Mesendoderm (in vitro differentiated cells): ENCODE results near the gene EFNA2.

Experiments
- DNase-seq: peaks from one replicate; pipeline ENCODE4 v3.0.0; 2013
- H2AK5ac ChIP-seq: 2 replicates; pipeline ENCODE4 v1.6.1; 2013; ENCODE audit warnings: low read length, inconsistent platforms
- H2BK120ac ChIP-seq: 2 replicates; pipeline ENCODE4 v1.6.1; 2013; ENCODE audit warnings: low read depth, mild to moderate bottlenecking, low read length, moderate library complexity, mixed read lengths
- H2BK15ac ChIP-seq: replicated peaks from 2 replicates; pipeline ENCODE4 v1.6.1; 2013; ENCODE audit warnings: low read depth, mild to moderate bottlenecking, moderate library complexity
- H2BK5ac ChIP-seq: 2 replicates; pipeline ENCODE4 v1.6.1; 2013; ENCODE audit warnings: low read length, inconsistent platforms
- H3K18ac ChIP-seq: 2 replicates; pipeline ENCODE4 v1.6.1; 2013; ENCODE audit warnings: mild to moderate bottlenecking, low read length, mixed read lengths
- H3K23ac ChIP-seq: one replicate; pipeline ENCODE4 v1.6.1; 2013; ENCODE audit warnings: low read length
- H3K27ac ChIP-seq: 2 replicates; pipeline ENCODE4 v1.5.1; 2013; ENCODE audit warnings: low read depth, mild to moderate bottlenecking, inconsistent platforms, low read length, moderate library complexity
- H3K27me3 ChIP-seq: 2 replicates; pipeline ENCODE4 v1.6.1; 2013; ENCODE audit warnings: low read length, control low read depth, mild to moderate bottlenecking, inconsistent platforms; ENCODE audit not compliant: insufficient read depth, poor library complexity
- H3K36me3 ChIP-seq: 2 replicates; pipeline ENCODE4 v1.6.1; 2013; ENCODE audit warnings: low read length, inconsistent platforms; ENCODE audit not compliant: control insufficient read depth, insufficient read depth
- H3K4ac ChIP-seq: one replicate; pipeline ENCODE4 v1.6.1; 2013; ENCODE audit warnings: low read depth, mild to moderate bottlenecking, low read length, moderate library complexity
- H3K4me1 ChIP-seq: 2 replicates; pipeline ENCODE4 v1.6.1; 2013; ENCODE audit warnings: low read depth, low read length, inconsistent platforms; ENCODE audit not compliant: control insufficient read depth
- H3K4me2 ChIP-seq: 2 replicates; pipeline ENCODE4 v1.6.1; 2013; ENCODE audit warnings: low read length
- H3K4me3 ChIP-seq: 2 replicates; pipeline ENCODE4 v1.5.1; 2013; ENCODE audit warnings: mild to moderate bottlenecking, low read length
- H3K56ac ChIP-seq: one replicate; pipeline ENCODE4 v1.6.1; 2013; ENCODE audit warnings: low read length
- H3K79me1 ChIP-seq: 2 replicates; pipeline ENCODE4 v1.6.1; 2013; ENCODE audit warnings: low read length, inconsistent platforms
- H3K79me2 ChIP-seq: 2 replicates; pipeline ENCODE4 v1.6.1; 2013; ENCODE audit warnings: mild to moderate bottlenecking, low read length; ENCODE audit not compliant: control insufficient read depth, insufficient read depth
- H3K9ac ChIP-seq: 2 replicates; pipeline ENCODE4 v1.6.1; 2013; ENCODE audit warnings: low read length, inconsistent platforms
- H4K5ac ChIP-seq: one replicate; pipeline ENCODE4 v1.6.1; 2013; ENCODE audit warnings: low read length
- H4K8ac ChIP-seq: one replicate; pipeline ENCODE4 v1.6.1; 2013; ENCODE audit warnings: low read depth, mild to moderate bottlenecking, control low read depth, low read length, moderate library complexity
- WGBS: extraction: QIAGEN DNeasy Blood & Tissue Kit; methylation state at CpG from one replicate; pipeline ENCODE4 v1.1.7; 2013; ENCODE audit warnings: low lambda C conversion rate, missing lambda C conversion rate; ENCODE audit not compliant: insufficient coverage; ENCODE audit errors: extremely low coverage; 5-methylcytosine and 5-hydroxymethylcytosine counted together

Gene EFNA2

DNA sequence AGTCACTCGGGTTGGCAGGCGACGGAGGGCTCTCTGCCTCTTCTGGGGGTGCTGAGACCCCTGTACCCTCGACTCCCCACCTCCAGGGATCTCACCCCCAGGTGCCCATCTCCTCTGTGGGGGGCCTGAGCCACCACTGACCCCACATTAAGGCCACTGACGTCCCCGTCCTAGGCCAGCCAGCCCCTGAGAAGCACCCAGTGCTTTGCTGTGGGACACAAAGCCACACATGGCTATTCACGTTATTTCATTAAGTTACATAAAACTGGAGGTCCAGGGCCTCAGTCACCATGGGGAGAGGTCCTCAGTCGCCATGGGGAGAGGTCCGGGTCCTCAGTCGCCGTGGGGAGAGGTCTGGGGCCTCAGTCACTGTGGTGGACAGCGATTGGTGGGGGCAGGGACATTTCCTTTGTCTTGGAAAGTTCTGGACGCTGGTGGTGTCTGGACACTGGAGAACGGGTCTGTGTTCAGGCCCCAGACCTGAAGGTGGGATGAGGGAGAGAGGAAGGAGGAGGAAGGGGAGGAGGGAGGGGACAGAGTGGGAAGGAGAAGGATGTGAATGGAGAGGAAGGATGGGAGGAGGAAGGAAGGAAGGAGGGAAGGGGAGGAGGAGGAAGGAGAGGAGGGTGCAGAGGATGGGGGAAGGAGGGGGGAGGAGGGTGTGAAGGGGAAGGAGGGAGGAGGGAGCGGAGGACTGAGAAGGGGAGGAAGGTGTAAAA is 3.9 kb upstream of the EFNA2 start:
- H3K4ac ChIP-seq, result no peak overlapping the region
- DNase-seq, result no peak
- no peak overlapping the region for H3K4me3 ChIP-seq
- no peaks in the 10 kb centered on the region for H3K27me3 ChIP-seq
- no peak overlapping the region for H2AK5ac ChIP-seq
- H3K9ac ChIP-seq, result no peak overlapping the region
- no peak overlapping the region for H3K18ac ChIP-seq
- H3K36me3 ChIP-seq, result peaks cover 3% of the 10 kb centered on the region
- no peaks in the 10 kb centered on the region for H3K4me1 ChIP-seq
- no peak overlapping the region for H3K56ac ChIP-seq
- no peak overlapping the region for H4K8ac ChIP-seq
- H3K79me1 ChIP-seq, result peaks cover 2% of the 10 kb centered on the region
- H3K23ac ChIP-seq, result no peak overlapping the region
- no peak overlapping the region for H2BK15ac ChIP-seq
- no peak overlapping the region for H2BK5ac ChIP-seq
- no CpG with 5 or more reads among the region's 15 CpGs for WGBS
- H2BK120ac ChIP-seq, result no peak overlapping the region
- H3K4me2 ChIP-seq, result no peak overlapping the region
- no peak overlapping the region for H4K5ac ChIP-seq
- no peak overlapping the region for H3K27ac ChIP-seq
- H3K79me2 ChIP-seq, result peaks cover 1% of the 10 kb centered on the region

DNA sequence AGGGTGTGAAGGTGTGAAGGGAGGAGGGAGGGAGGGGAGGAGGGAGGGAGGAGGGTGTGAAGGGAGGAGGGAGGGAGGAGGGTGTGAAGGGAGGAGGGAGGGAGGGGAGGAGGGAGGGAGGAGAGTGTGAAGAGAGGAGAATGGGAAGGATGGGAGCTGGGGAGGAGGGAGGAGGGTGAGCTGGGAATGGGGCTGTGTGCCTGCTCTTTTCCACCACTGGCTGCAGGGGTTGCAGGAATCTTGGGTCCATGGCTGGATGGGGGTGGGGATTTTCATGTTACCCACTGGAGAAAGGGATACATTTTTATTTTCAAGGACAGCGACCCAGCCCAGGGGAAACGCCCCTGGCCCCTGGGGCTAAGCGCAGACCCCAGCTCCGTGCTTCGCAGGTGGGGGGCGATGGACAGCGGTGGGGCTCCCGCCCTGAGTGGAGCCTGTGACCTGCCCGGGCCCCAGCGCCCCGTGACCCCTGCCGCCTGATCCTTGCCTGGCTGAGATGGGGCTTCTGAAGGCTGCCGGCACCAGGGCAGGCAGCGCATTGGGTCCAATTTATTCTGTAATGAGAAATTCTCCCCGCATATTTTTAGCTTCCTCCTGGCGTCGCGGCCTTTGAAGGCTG is 3.0 kb upstream of the EFNA2 start:
- H3K4ac ChIP-seq, result no peak overlapping the region
- H3K4me2 ChIP-seq, result no peak overlapping the region
- H4K8ac ChIP-seq, result no peak overlapping the region
- H2AK5ac ChIP-seq, result no peak overlapping the region
- no peak overlapping the region for H3K23ac ChIP-seq
- H3K4me3 ChIP-seq, result no peak overlapping the region
- no peak for DNase-seq
- H2BK15ac ChIP-seq, result no peak overlapping the region
- H2BK5ac ChIP-seq, result no peak overlapping the region
- H3K18ac ChIP-seq, result no peak overlapping the region
- no peaks in the 10 kb centered on the region for H3K27me3 ChIP-seq
- peaks cover 3% of the 10 kb centered on the region for H3K36me3 ChIP-seq
- no peak overlapping the region for H4K5ac ChIP-seq
- H3K27ac ChIP-seq, result no peak overlapping the region
- no peaks in the 10 kb centered on the region for H3K79me2 ChIP-seq
- no peak overlapping the region for H3K56ac ChIP-seq
- no CpG with 5 or more reads among the region's 18 CpGs for WGBS
- H3K9ac ChIP-seq, result no peak overlapping the region
- H3K79me1 ChIP-seq, result no peaks in the 10 kb centered on the region
- no peaks in the 10 kb centered on the region for H3K4me1 ChIP-seq
- H2BK120ac ChIP-seq, result no peak overlapping the region

DNA sequence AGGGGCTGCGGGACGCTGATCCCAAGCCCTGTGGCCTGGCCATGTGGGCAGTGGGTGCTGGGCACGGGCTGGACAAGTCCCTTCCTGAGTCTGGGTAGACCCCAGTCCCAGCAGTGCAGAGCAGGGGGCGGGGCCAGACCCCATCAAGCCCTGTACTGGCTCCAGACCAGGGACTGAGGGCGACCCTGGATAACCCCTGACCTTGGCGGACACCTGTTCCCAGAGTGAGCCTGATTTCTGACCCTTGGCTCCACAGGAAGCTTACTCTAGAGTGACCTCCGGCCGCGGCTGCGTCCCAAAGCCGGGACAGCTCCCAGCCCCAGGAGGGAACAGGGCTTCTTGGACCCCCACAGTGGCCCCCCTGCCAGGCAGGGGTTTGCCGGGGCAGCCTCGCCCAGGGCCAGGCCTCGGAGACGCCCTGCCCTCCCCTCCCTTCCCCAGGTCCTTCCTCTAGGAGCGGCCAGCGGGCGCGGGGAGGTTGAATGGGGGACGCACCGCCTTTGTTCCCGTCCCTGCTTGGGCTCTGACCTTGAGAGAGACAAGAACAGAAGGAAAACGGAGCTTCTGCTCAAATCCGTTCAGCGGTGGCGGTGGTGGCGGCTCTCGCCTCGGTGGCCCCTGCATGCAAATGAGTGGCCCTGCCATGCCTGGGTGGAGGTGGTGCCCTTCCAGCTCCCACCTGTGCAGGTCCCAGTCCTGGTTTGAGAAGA is 2.3 kb upstream of the EFNA2 start:
- H3K27me3 ChIP-seq, result no peaks in the 10 kb centered on the region
- no peak overlapping the region for H3K4me3 ChIP-seq
- no peak overlapping the region for H3K18ac ChIP-seq
- H2BK5ac ChIP-seq, result no peak overlapping the region
- no peak overlapping the region for H4K5ac ChIP-seq
- H3K79me1 ChIP-seq, result no peaks in the 10 kb centered on the region
- H3K4me2 ChIP-seq, result no peak overlapping the region
- H3K4me1 ChIP-seq, result no peaks in the 10 kb centered on the region
- no peak overlapping the region for H3K4ac ChIP-seq
- no peak overlapping the region for H4K8ac ChIP-seq
- no peaks in the 10 kb centered on the region for H3K79me2 ChIP-seq
- peaks cover 3% of the 10 kb centered on the region for H3K36me3 ChIP-seq
- H2AK5ac ChIP-seq, result no peak overlapping the region
- WGBS, result no CpG with 5 or more reads among the region's 29 CpGs
- no peak overlapping the region for H2BK120ac ChIP-seq
- no peak overlapping the region for H2BK15ac ChIP-seq
- no peak overlapping the region for H3K9ac ChIP-seq
- H3K56ac ChIP-seq, result no peak overlapping the region
- no peak overlapping the region for H3K23ac ChIP-seq
- DNase-seq, result no peak
- H3K27ac ChIP-seq, result no peak overlapping the region

DNA sequence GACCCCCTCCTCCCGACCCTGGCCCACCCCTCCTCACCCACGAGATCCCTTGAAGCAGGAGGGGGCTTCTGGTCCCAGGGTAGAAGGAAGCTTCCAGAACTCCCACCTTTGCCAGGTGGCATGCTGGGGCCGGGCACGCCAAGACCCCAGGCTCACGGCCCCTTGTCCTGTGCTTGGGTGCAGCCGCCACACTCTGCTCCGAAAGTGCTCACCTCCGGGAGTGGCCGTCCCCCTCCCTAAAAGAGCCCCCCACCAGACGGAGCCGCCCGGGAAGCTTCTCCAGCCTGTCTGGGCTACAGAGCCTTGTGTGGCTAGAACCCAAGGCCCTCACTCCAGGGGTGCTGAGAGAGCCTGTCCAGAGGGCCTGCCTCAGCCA is 1.8 kb upstream of the EFNA2 start:
- peaks cover 2% of the 10 kb centered on the region for H3K36me3 ChIP-seq
- H3K27ac ChIP-seq, result no peak overlapping the region

DNA sequence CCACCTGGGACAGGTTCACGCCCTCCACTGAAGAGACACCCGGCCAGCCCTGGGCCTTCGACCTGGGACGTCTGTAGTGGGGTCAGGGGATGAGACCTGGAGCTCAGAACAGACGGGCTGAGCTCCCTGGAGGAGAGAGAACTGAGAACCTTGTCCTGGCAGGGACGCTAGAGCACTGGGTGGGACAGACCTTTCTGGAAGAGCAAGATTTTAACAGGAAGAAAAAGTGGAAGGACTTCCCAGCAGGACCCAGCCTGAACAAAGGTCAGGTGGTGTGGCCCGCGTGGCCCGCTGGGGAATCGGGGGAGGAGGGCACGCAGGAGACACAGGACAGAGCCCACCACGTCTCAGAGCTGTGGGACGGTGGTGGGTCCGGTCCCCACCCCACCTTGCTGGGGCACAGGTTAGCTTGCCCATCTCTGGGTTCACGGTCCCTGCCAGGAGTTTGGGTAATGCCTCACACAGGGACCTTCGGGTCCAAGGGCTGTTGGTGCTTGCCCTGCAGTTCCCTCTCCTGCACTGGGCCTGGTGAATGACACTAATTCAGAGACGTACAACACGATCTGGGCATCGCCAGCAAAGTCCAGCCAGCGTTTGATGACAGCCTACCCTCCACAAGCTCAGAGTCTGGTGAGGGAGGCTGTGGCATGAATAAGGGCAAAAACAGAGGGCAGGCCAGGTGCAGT is 1.2 kb upstream of the EFNA2 start:
- Histone ChIP-seq H2BK5ac (no peak overlapping the region), H2BK120ac (no peak overlapping the region), H3K4me1 (no peaks in the 10 kb centered on the region), H3K23ac (no peak overlapping the region), H2AK5ac (no peak overlapping the region), H3K4me2 (no peak overlapping the region), H3K79me2 (no peaks in the 10 kb centered on the region), H3K56ac (no peak overlapping the region), H3K36me3 (no peaks in the 10 kb centered on the region), H4K5ac (no peak overlapping the region), H3K4ac (no peak overlapping the region), H3K27me3 (no peaks in the 10 kb centered on the region), H4K8ac (no peak overlapping the region), H3K4me3 (no peak overlapping the region), H2BK15ac (no peak overlapping the region), H3K18ac (no peak overlapping the region), H3K79me1 (no peaks in the 10 kb centered on the region), H3K27ac (no peak overlapping the region), H3K9ac (no peak overlapping the region)
- no peak for DNase-seq
- no CpG with 5 or more reads among the region's 20 CpGs for WGBS

More for the DNA sequence above, 1.8 kb upstream of the EFNA2 start:
- Histone ChIP-seq H3K4ac (no peak overlapping the region), H3K79me2 (no peaks in the 10 kb centered on the region), H3K23ac (no peak overlapping the region), H3K56ac (no peak overlapping the region), H2AK5ac (no peak overlapping the region), H2BK5ac (no peak overlapping the region), H2BK120ac (no peak overlapping the region), H3K18ac (no peak overlapping the region), H3K4me2 (no peak overlapping the region), H2BK15ac (no peak overlapping the region), H3K79me1 (no peaks in the 10 kb centered on the region), H3K27me3 (no peaks in the 10 kb centered on the region), H3K4me3 (no peak overlapping the region), H4K8ac (no peak overlapping the region), H4K5ac (no peak overlapping the region), H3K9ac (no peak overlapping the region), H3K4me1 (no peaks in the 10 kb centered on the region)
- WGBS, result no CpG with 5 or more reads among the region's 12 CpGs
- no peak for DNase-seq
